ENCODE data around the gene LDLRAD3. TPM values are rescaled to one million over a fixed set of nuclear protein-coding genes. Genes with fewer than 3 reads are reported as not detected.

LDLRAD3 gene
- total RNA-seq, 1 experiment from 2014 or later, result 12.1 TPM

DNA sequence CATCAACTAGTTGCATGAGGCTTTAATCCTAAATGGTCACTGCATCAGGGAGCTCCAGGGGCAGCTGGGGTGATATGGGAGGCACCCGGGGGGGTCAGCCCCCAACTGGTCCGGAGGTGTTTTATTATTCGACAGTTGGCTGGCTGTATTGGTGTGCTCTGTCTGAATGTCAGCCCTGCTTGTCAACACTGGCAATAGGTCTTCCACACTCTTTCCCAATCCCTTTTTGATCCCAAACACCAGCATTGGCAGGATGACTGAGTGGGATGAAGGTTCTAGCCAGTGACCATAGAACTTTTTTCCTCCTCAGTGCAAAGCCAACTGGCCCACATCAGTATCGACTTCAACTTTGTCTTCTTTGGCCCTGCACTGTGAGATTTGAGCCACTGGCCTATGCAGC, 8.9 kb upstream of the LDLRAD3 start:
- Histone ChIP-seq H3T11ph (ENCODE audit: low read length) (no peak overlapping the region), H2AK5ac (ENCODE audit: insufficient read length, low read length) (no peak overlapping the region), H3K56ac (ENCODE audit: insufficient read length, low read depth, low read length) (no peak overlapping the region), H3K4me2 (ENCODE audit: insufficient read depth, insufficient read length, low read length) (no peak overlapping the region), H2BK20ac (ENCODE audit: low read depth, low read length, poor library complexity, severe bottlenecking) (no peak overlapping the region), H4K8ac (replicated peaks; ENCODE audit: insufficient read length, low read depth, low read length) (no peak overlapping the region), H4K20me1 (ENCODE audit: control insufficient read depth, insufficient read depth, insufficient read length) (no peaks in the 10 kb centered on the region), H3K4me1 (ENCODE audit: insufficient read depth, low read length) (no peaks in the 10 kb centered on the region), H2BK120ac (ENCODE audit: low read depth, low read length, poor library complexity, severe bottlenecking) (no peak overlapping the region), H2BK5ac (ENCODE audit: insufficient read length, low read length) (no peak overlapping the region), H4K5ac (ENCODE audit: insufficient read length, low read depth, low read length) (no peak overlapping the region), H3K27ac (ENCODE audit: insufficient read length, low read depth, low read length) (no peak overlapping the region), H4K91ac (ENCODE audit: insufficient read length, low read depth, low read length) (no peak overlapping the region), H2BK12ac (ENCODE audit: insufficient read length, low read depth, low read length) (no peak overlapping the region), H3K14ac (ENCODE audit: insufficient read depth, low read length) (no peak overlapping the region), H3K23me2 (ENCODE audit: insufficient read length, low read depth, low read length, poor library complexity, severe bottlenecking) (no peaks in the 10 kb centered on the region), H3K27me3 (ENCODE audit: insufficient read depth, low read length) (no peaks in the 10 kb centered on the region), H3K23ac (ENCODE audit: insufficient read length, low read depth, low read length) (no peak overlapping the region), H3K9ac (ENCODE audit: extremely low read depth, insufficient read length, low read length) (no peak overlapping the region), H2AFZ (ENCODE audit: low read length) (no peak overlapping the region), H3K79me2 (ENCODE audit: insufficient read depth, low read length) (no peaks in the 10 kb centered on the region), H3K9me3 (ENCODE audit: control insufficient read depth, low read depth, low read length) (no peaks in the 10 kb centered on the region), H3K79me1 (ENCODE audit: insufficient read depth, low read depth, low read length, poor library complexity, severe bottlenecking) (no peaks in the 10 kb centered on the region), H2BK15ac (ENCODE audit: low read depth, low read length) (no peak overlapping the region), H3K18ac (ENCODE audit: insufficient read length, low read depth, low read length) (no peak overlapping the region), H3K4ac (ENCODE audit: low read depth, low read length) (no peak overlapping the region)
- Mint-ChIP-seq H3K4me1 (peaks cover 2 to 10% of the 10 kb centered on the region in 2 experiments; a peak in 3 of 4 replicates), H3K4me3 (no peak overlapping the region), H3K36me3 (ENCODE audit: insufficient read depth in 1 of 3, low read depth in 3 of 3) (no peaks in the 10 kb centered on the region), H3K9me3 (no peaks in the 10 kb centered on the region; a peak in 1 of 5 replicates), H3K27me3 (ENCODE audit: low read depth) (peaks cover 3% of the 10 kb centered on the region; the same call in 1 of the 2 replicates), H3K27ac (no peak overlapping the region)
- TF ChIP-seq, protein P1, sequence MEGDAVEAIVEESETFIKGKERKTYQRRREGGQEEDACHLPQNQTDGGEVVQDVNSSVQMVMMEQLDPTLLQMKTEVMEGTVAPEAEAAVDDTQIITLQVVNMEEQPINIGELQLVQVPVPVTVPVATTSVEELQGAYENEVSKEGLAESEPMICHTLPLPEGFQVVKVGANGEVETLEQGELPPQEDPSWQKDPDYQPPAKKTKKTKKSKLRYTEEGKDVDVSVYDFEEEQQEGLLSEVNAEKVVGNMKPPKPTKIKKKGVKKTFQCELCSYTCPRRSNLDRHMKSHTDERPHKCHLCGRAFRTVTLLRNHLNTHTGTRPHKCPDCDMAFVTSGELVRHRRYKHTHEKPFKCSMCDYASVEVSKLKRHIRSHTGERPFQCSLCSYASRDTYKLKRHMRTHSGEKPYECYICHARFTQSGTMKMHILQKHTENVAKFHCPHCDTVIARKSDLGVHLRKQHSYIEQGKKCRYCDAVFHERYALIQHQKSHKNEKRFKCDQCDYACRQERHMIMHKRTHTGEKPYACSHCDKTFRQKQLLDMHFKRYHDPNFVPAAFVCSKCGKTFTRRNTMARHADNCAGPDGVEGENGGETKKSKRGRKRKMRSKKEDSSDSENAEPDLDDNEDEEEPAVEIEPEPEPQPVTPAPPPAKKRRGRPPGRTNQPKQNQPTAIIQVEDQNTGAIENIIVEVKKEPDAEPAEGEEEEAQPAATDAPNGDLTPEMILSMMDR (conservative IDR thresholded peaks at IDR 0.05), result no peak
- WGBS (ENCODE audit: extremely low coverage, insufficient read length, low lambda C conversion rate), result no CpG with 5 or more reads among the region's 4 CpGs
- DNase-seq, result no peak
